ENCODE results near the gene KIAA1671. TPM values are rescaled to one million over a fixed set of nuclear protein-coding genes. Genes with fewer than 3 reads are reported as not detected.

The KIAA1671 gene
- total and polyA plus RNA-seq, 4 donors, result 8.7 to 35.9 (median 19.1) TPM

- WGBS, result 89% methylated on average over 18 of the region's 18 CpGs
- H3K4me1 ChIP-seq (ENCODE audit: control insufficient read depth in 4 of 4, insufficient read depth in 4 of 4, low read length in 3 of 4), result no peaks in the 10 kb centered on the region
- peaks cover 0 to 2% (median 0%) of the 10 kb centered on the region in 4 donors for H3K36me3 ChIP-seq (ENCODE audit: control insufficient read depth in 4 of 4, insufficient read depth in 3 of 4, low read depth in 1 of 4, low read length in 3 of 4)
- H3K9ac ChIP-seq (ENCODE audit: low read depth in 1 of 2, low read length in 2 of 2), result no peak overlapping the region
- no peak overlapping the region for H3K4me3 ChIP-seq (ENCODE audit: low read depth in 1 of 3, low read length in 3 of 3)
- no peaks in the 10 kb centered on the region for H3K27me3 ChIP-seq (ENCODE audit: control insufficient read depth in 4 of 4, insufficient read depth in 4 of 4, low read length in 3 of 4)
- no peak for TF ChIP-seq HNF4G (IDR thresholded peaks at IDR 0.05)
- TF ChIP-seq ZBTB33 (IDR thresholded peaks at IDR 0.05), result no peak
- no peak for TF ChIP-seq TAF1 (conservative IDR thresholded peaks at IDR 0.05)
- no peak for TF ChIP-seq GABPA (IDR thresholded peaks at IDR 0.05 in 1 of 2, conservative IDR thresholded peaks at IDR 0.05 in 1 of 2)
- no peak for TF ChIP-seq NR2F2 (IDR thresholded peaks at IDR 0.05)
- TF ChIP-seq RXRA (IDR thresholded peaks at IDR 0.05), result no peak
- TF ChIP-seq FOXA1 (IDR thresholded peaks at IDR 0.05), result no peak
- no peak for TF ChIP-seq EGR1 (IDR thresholded peaks at IDR 0.05; ENCODE audit: low read depth in 2 of 2)
- no peak for TF ChIP-seq HNF4A (conservative IDR thresholded peaks at IDR 0.05)
- TF ChIP-seq FOXA2 (IDR thresholded peaks at IDR 0.05), result no peak
- no peak for TF ChIP-seq YY1 (IDR thresholded peaks at IDR 0.05)
- TF ChIP-seq JUND (IDR thresholded peaks at IDR 0.05), result no peak
- TF ChIP-seq, protein P1, sequence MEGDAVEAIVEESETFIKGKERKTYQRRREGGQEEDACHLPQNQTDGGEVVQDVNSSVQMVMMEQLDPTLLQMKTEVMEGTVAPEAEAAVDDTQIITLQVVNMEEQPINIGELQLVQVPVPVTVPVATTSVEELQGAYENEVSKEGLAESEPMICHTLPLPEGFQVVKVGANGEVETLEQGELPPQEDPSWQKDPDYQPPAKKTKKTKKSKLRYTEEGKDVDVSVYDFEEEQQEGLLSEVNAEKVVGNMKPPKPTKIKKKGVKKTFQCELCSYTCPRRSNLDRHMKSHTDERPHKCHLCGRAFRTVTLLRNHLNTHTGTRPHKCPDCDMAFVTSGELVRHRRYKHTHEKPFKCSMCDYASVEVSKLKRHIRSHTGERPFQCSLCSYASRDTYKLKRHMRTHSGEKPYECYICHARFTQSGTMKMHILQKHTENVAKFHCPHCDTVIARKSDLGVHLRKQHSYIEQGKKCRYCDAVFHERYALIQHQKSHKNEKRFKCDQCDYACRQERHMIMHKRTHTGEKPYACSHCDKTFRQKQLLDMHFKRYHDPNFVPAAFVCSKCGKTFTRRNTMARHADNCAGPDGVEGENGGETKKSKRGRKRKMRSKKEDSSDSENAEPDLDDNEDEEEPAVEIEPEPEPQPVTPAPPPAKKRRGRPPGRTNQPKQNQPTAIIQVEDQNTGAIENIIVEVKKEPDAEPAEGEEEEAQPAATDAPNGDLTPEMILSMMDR (IDR thresholded peaks at IDR 0.05; ENCODE audit: low read depth, low read length, missing input control), result no peak
- TF ChIP-seq REST (IDR thresholded peaks at IDR 0.05), result no peak
- no peak for TF ChIP-seq RAD21 (IDR thresholded peaks at IDR 0.05)
- TF ChIP-seq, protein P2, sequence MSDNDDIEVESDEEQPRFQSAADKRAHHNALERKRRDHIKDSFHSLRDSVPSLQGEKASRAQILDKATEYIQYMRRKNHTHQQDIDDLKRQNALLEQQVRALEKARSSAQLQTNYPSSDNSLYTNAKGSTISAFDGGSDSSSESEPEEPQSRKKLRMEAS (IDR thresholded peaks at IDR 0.05), result no peak
- TF ChIP-seq SP1 (IDR thresholded peaks at IDR 0.05), result no peak
- TF ChIP-seq, protein P3, sequence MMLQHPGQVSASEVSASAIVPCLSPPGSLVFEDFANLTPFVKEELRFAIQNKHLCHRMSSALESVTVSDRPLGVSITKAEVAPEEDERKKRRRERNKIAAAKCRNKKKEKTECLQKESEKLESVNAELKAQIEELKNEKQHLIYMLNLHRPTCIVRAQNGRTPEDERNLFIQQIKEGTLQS (IDR thresholded peaks at IDR 0.05), result no peak
- H3K27ac ChIP-seq (ENCODE audit: low read depth in 1 of 2, low read length in 2 of 2), result no peak overlapping the region
- no peaks in the 10 kb centered on the region for H3K9me3 ChIP-seq (ENCODE audit: control insufficient read depth in 4 of 4, low read length in 3 of 4)
- no peak for DNase-seq (ENCODE audit: low spot score)
Observed at GRCh38 chr22:25067851-25068421, 115.4 kb downstream of the KIAA1671 start.

Measured in liver (tissue), 9 donors.